HepG2 (cell line): Measurements from ENCODE around the gene SRCAP. TPM values are rescaled to one million over a fixed set of nuclear protein-coding genes. Genes with fewer than 3 reads are reported as not detected.

Experiments used
- ARNT ChIP-seq: fragments of 450-650 bp; IDR thresholded peaks from 2 replicates; pipeline ENCODE4 v1.6.1; 2017
- ARNT2 ChIP-seq: sonication (generic); formaldehyde crosslinking; IDR thresholded peaks from 2 replicates; pipeline ENCODE4 v1.8.0; 2022; ENCODE audit warnings: mild to moderate bottlenecking, low read depth, missing genetic modification reagents, moderate library complexity
- DPF2 ChIP-seq: sonication (generic); formaldehyde crosslinking; IDR thresholded peaks from 2 replicates; pipeline ENCODE4 v1.4.0; 2020; ENCODE audit warnings: mild to moderate bottlenecking, low read depth, missing genetic modification reagents, borderline replicate concordance
- FOXA3 ChIP-seq: IDR thresholded peaks from 2 replicates; pipeline ENCODE4 v1.6.1; 2016; ENCODE audit warnings: missing genetic modification reagents, missing compliant biosample characterization
- GTF2F1 ChIP-seq: fragments of 150-350 bp; IDR thresholded peaks from 2 replicates; pipeline ENCODE4 v1.6.1; 2014; ENCODE audit warnings: low read length
- KDM5B ChIP-seq: sonication (generic); formaldehyde crosslinking; IDR thresholded peaks from 2 replicates; pipeline ENCODE4 v1.4.0; 2020; ENCODE audit warnings: missing genetic modification reagents, mild to moderate bottlenecking, borderline replicate concordance
- PAXIP1 ChIP-seq: sonication (generic); formaldehyde crosslinking; conservative IDR thresholded peaks from 2 replicates; pipeline ENCODE4 v1.4.0; 2020; ENCODE audit warnings: mild to moderate bottlenecking, missing genetic modification reagents, moderate library complexity
- TBL1XR1 ChIP-seq: fragments of 150-350 bp; IDR thresholded peaks from 2 replicates; pipeline ENCODE4 v1.6.1; 2014; ENCODE audit warnings: borderline replicate concordance, low read length; ENCODE audit not compliant: partially characterized antibody
- ZBTB2 ChIP-seq: sonication (generic); formaldehyde crosslinking; IDR thresholded peaks from 2 replicates; pipeline ENCODE4 v1.8.0; 2022; ENCODE audit warnings: low read depth, missing genetic modification reagents
- ZBTB4 ChIP-seq: sonication (generic); formaldehyde crosslinking; IDR thresholded peaks from 2 replicates; pipeline ENCODE4 v1.4.0; 2020; ENCODE audit warnings: missing genetic modification reagents, mild to moderate bottlenecking, borderline replicate concordance
- ZBTB42 ChIP-seq: sonication (generic); formaldehyde crosslinking; IDR thresholded peaks from 2 replicates; pipeline ENCODE4 v1.5.0; 2020; ENCODE audit warnings: mild to moderate bottlenecking, missing genetic modification reagents
- ZIK1 ChIP-seq: sonication (generic); formaldehyde crosslinking; IDR thresholded peaks from 2 replicates; pipeline ENCODE4 v1.5.0; 2020; ENCODE audit warnings: mild to moderate bottlenecking, low read depth, missing genetic modification reagents, borderline replicate concordance
- ZNF10 ChIP-seq: sonication (generic); formaldehyde crosslinking; IDR thresholded peaks from 2 replicates; pipeline ENCODE4 v1.4.0; 2020; ENCODE audit warnings: mild to moderate bottlenecking, low read depth, missing genetic modification reagents, borderline replicate concordance
- ZNF329 ChIP-seq: sonication (generic); formaldehyde crosslinking; IDR thresholded peaks from 2 replicates; pipeline ENCODE4 v1.9.0; 2021; ENCODE audit warnings: low read depth, mild to moderate bottlenecking, missing genetic modification reagents
- ZNF510 ChIP-seq: sonication (generic); formaldehyde crosslinking; IDR thresholded peaks from 2 replicates; pipeline ENCODE4 v1.4.0; 2020; ENCODE audit warnings: low read depth, mild to moderate bottlenecking, missing genetic modification reagents
- ZNF549 ChIP-seq: sonication (generic); formaldehyde crosslinking; IDR thresholded peaks from 2 replicates; pipeline ENCODE4 v1.5.0; 2020; ENCODE audit warnings: missing genetic modification reagents
- polyA plus RNA-seq, 8 experiments: library from polyadenylated mRNA; depleted of rRNA in 3 of 8; stranded (reverse) in 7 of 8; unstranded in 1 of 8; fragments of >200 nt; fragmentation: Illumina TruSeq in 4 of 8; extraction: Trizol in 4 of 8; gene quantifications; 2 replicates each; pipeline versions ENCODE4 v1.2.1 to v1.2.3, GENCODE V29; 2011 to 2016; ENCODE audit warnings: low read depth in 4 of 8, missing spikeins in 1 of 8, mixed read lengths in 1 of 8; ENCODE audit not compliant: insufficient read depth in 1 of 8
- total RNA-seq, 5 experiments: library from RNA; depleted of rRNA; stranded (reverse); fragments of >200 nt; fragmentation: Illumina TruSeq; extraction: Trizol; gene quantifications; 2 replicates each; pipeline ENCODE4 v1.2.3, GENCODE V29; 2016; ENCODE audit warnings: low read depth in 1 of 5
- TF ChIP-seq, protein P1 (sequence below), 2 experiments: fragments of 450-650 bp in 1 of 2; sonication (generic) in 1 of 2; formaldehyde crosslinking; IDR thresholded peaks; 2 replicates each; pipeline versions ENCODE4 v1.5.0 to v1.8.0; 2020 to 2022; ENCODE audit warnings: mild to moderate bottlenecking in 1 of 2, missing genetic modification reagents in 1 of 2

The SRCAP gene
- total and polyA plus RNA-seq, 2 of the 13 experiments (the other 11 are each of a cell fraction or from before 2014, with no cell fraction given): 4.9 to 9.0 TPM

GRCh38 chr16:30786936-30787612 is 88.1 kb downstream of the SRCAP start, which contains the start of gene ZNF629 (continued):
- TF ChIP-seq ZBTB2 (CRISPR knock-in tag) (0 out of 2 replicates have a peak, but pooled peaks have one; percentile 53), PAXIP1 (CRISPR knock-in tag) (peak; percentile 36; the same call in 1 of the 2 replicates), ZNF329 (CRISPR knock-in tag) (0 out of 2 replicates have a peak, but pooled peaks have one; percentile 66), DPF2 (CRISPR knock-in tag) (no peak; the same call in 1 of the 2 replicates), ZNF549 (CRISPR knock-in tag) (no peak), ARNT2 (CRISPR knock-in tag) (peak; percentile 61; the same call in 1 of the 2 replicates), ZBTB4 (CRISPR knock-in tag) (peak; percentile 72), ZIK1 (CRISPR knock-in tag) (no peak; the same call in 1 of the 2 replicates), ZBTB42 (no peak; the same call in 1 of the 2 replicates), GTF2F1 (no peak), ZNF10 (CRISPR knock-in tag) (no peak), KDM5B (CRISPR knock-in tag) (peak; percentile 53; the same call in 1 of the 2 replicates), TBL1XR1 (peak; percentile 47), ARNT (no peak), ZNF510 (no peak), FOXA3 (peak; percentile 61)
- TF ChIP-seq, protein P1, sequence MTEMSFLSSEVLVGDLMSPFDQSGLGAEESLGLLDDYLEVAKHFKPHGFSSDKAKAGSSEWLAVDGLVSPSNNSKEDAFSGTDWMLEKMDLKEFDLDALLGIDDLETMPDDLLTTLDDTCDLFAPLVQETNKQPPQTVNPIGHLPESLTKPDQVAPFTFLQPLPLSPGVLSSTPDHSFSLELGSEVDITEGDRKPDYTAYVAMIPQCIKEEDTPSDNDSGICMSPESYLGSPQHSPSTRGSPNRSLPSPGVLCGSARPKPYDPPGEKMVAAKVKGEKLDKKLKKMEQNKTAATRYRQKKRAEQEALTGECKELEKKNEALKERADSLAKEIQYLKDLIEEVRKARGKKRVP (CRISPR knock-in tag; IDR thresholded peaks at IDR 0.05): peak in 1 of 2 experiments; percentile 64; a peak in 1 of 4 replicates
